DND-41 (cell line): ENCODE data around the gene HSD3B1.

Experiments used
- EZH2 ChIP-seq: IDR thresholded peaks from 3 replicates; pipeline ENCODE4 v1.6.1; 2012; ENCODE audit warnings: borderline replicate concordance, low read depth, mild to moderate bottlenecking, moderate library complexity, low read length, inconsistent platforms; ENCODE audit not compliant: severe bottlenecking
- TF ChIP-seq, protein P1 (sequence below): IDR thresholded peaks from 2 replicates; pipeline ENCODE4 v1.5.1; 2012; ENCODE audit warnings: borderline replicate concordance, low read length, moderate library complexity, mild to moderate bottlenecking; ENCODE audit not compliant: poor library complexity, severe bottlenecking; ENCODE audit errors: extremely low read depth

DNA sequence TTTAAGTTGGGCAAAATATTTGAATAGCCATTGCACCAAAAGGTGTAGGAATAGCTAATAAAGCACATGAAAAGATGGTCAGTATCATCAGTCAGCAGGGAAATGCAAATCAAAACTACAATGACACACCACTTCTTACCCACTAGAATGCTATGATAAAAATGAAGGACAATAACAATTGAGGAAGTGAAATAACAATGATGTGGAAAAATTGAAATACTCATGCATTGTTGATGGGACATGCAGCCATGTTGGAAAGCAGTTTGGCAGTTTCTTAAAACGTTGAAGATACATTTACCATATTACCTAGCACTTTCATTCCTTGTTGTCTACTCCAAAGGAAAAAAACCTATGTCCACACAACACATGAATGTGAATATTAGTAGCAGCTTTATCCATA lies 28.4 kb downstream of the HSD3B1 start:
- TF ChIP-seq, protein P1, sequence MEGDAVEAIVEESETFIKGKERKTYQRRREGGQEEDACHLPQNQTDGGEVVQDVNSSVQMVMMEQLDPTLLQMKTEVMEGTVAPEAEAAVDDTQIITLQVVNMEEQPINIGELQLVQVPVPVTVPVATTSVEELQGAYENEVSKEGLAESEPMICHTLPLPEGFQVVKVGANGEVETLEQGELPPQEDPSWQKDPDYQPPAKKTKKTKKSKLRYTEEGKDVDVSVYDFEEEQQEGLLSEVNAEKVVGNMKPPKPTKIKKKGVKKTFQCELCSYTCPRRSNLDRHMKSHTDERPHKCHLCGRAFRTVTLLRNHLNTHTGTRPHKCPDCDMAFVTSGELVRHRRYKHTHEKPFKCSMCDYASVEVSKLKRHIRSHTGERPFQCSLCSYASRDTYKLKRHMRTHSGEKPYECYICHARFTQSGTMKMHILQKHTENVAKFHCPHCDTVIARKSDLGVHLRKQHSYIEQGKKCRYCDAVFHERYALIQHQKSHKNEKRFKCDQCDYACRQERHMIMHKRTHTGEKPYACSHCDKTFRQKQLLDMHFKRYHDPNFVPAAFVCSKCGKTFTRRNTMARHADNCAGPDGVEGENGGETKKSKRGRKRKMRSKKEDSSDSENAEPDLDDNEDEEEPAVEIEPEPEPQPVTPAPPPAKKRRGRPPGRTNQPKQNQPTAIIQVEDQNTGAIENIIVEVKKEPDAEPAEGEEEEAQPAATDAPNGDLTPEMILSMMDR = no peak
- TF ChIP-seq EZH2 = no peak
